HL-60 (cell line): Measurements from ENCODE around the gene TSPAN10.

Experiments used
- DNase-seq, 2 experiments: peaks; one replicate each; pipeline ENCODE4 v3.0.0-alpha.2; 2010 to 2020; ENCODE audit warnings: low read depth in 1 of 2, low spot score in 1 of 2
- H3K27ac ChIP-seq: fragments of 250-450 bp; sonication (Bioruptor Pico); replicated peaks from 2 replicates; pipeline ENCODE4 v1.5.1; 2020; ENCODE audit warnings: mild to moderate bottlenecking, moderate library complexity
- H3K27me3 ChIP-seq: fragments of 250-450 bp; sonication (Bioruptor Pico); 2 replicates; pipeline ENCODE4 v1.5.1; 2021; ENCODE audit warnings: mild to moderate bottlenecking, moderate library complexity; ENCODE audit not compliant: insufficient read depth, poor library complexity, severe bottlenecking
- H3K4me3 ChIP-seq: replicated peaks from 2 replicates; pipeline ENCODE4 v1.5.1; 2011; ENCODE audit warnings: mild to moderate bottlenecking, control low read depth, low read length; ENCODE audit not compliant: insufficient read depth
- CTCF ChIP-seq: IDR thresholded peaks from one replicate; pipeline ENCODE4 v1.5.1; 2011; ENCODE audit warnings: low read length, control low read depth, inconsistent platforms; ENCODE audit not compliant: insufficient read depth
- GABPA ChIP-seq: IDR thresholded peaks from 2 replicates; pipeline ENCODE4 v1.6.1; 2012; ENCODE audit warnings: low read depth
- POLR2AphosphoS5 ChIP-seq: IDR thresholded peaks from 2 replicates; pipeline ENCODE4 v1.6.1; 2012; ENCODE audit warnings: low read depth
- REST ChIP-seq: IDR thresholded peaks from 2 replicates; pipeline ENCODE4 v1.6.1; 2012; ENCODE audit warnings: low read depth; ENCODE audit not compliant: insufficient replicate concordance
- SPI1 ChIP-seq: IDR thresholded peaks from 2 replicates; pipeline ENCODE4 v1.6.1; 2012; ENCODE audit warnings: low read depth, mild to moderate bottlenecking, borderline replicate concordance

The TSPAN10 gene

GRCh38 chr17:81659038-81659437 lies 22.0 kb downstream of the TSPAN10 start:
- no peak for DNase-seq
- H3K4me3 ChIP-seq, result no peak overlapping the region
- TF ChIP-seq POLR2AphosphoS5 (no peak), SPI1 (no peak), REST (no peak), GABPA (no peak), CTCF (no peak)
- H3K27me3 ChIP-seq, result no peaks in the 10 kb centered on the region
- no peak overlapping the region for H3K27ac ChIP-seq

- DNase-seq, result no peak
- no peak overlapping the region for H3K4me3 ChIP-seq
- no peak overlapping the region for H3K27ac ChIP-seq
- H3K27me3 ChIP-seq, result no peaks in the 10 kb centered on the region
- TF ChIP-seq REST (no peak), GABPA (no peak), POLR2AphosphoS5 (no peak), SPI1 (no peak), CTCF (no peak)
Measured at GRCh38 chr17:81660441-81660840, 23.4 kb downstream of the TSPAN10 start.

GRCh38 chr17:81662002-81662401 lies 25.0 kb downstream of the TSPAN10 start:
- TF ChIP-seq CTCF (no peak), GABPA (no peak), SPI1 (no peak), POLR2AphosphoS5 (no peak), REST (no peak)
- DNase-seq, result no peak
- no peak overlapping the region for H3K27ac ChIP-seq
- no peaks in the 10 kb centered on the region for H3K27me3 ChIP-seq
- H3K4me3 ChIP-seq, result no peak overlapping the region
